ENCODE measurements around the gene CNGB1.

DNA sequence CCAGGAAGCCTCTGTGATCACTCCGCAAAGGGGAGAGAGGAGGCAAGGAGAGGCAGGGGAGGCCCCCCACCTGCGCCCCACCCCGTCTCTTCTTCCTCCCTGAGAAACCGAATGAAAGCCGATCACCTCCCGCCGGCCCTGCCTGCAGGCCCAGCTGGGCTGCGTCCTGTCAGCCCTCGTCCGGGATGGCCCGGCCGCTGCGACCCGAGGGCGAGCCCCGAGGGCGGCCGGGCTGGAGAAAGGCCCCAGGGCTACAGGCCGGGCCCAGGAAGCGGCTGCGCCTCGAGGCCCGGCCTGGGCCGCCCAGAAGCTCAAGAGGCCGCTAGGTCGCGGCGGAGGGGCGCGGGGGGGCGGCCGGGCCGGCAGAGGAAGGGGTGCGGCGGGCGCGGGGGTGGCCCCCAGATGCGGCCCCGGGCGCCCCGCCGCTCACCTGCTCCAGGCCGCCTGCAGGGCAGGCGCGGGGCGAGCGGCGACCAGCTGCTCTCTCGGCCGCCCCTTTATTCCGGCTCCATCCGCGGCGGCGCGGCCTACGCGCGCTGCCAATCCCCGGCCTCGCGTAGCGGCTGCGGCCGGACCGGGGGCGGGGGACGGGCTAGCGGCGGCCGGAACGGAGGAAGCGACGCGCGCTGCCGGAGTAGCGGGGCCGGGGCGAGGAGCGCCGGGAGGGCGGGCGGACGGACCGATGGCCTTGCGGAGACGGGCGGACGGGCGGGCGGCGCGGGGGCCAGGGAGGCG lies 29.2 kb upstream of the CNGB1 start, which contains the start of gene ZNF319:
- TF ChIP-seq, protein P1, sequence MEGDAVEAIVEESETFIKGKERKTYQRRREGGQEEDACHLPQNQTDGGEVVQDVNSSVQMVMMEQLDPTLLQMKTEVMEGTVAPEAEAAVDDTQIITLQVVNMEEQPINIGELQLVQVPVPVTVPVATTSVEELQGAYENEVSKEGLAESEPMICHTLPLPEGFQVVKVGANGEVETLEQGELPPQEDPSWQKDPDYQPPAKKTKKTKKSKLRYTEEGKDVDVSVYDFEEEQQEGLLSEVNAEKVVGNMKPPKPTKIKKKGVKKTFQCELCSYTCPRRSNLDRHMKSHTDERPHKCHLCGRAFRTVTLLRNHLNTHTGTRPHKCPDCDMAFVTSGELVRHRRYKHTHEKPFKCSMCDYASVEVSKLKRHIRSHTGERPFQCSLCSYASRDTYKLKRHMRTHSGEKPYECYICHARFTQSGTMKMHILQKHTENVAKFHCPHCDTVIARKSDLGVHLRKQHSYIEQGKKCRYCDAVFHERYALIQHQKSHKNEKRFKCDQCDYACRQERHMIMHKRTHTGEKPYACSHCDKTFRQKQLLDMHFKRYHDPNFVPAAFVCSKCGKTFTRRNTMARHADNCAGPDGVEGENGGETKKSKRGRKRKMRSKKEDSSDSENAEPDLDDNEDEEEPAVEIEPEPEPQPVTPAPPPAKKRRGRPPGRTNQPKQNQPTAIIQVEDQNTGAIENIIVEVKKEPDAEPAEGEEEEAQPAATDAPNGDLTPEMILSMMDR (conservative IDR thresholded peaks at IDR 0.05; ENCODE audit: low read length) = no peak
- no peak for TF ChIP-seq EZH2phosphoT487 (IDR thresholded peaks at IDR 0.05; ENCODE audit: borderline replicate concordance)

Measured in Loucy (cell line).